CD4-positive, alpha-beta T cell (primary cell): Measurements from ENCODE around the gene OR2B3. TPM values are rescaled to one million over a fixed set of nuclear protein-coding genes. Genes with fewer than 3 reads are reported as not detected.

Source experiments
- ATAC-seq: fragments of 200-7000 bp; cut with Tn5 transposase; one replicate; pipeline ENCODE4 v1.10.0; 2022; ENCODE audit warnings: mild to moderate bottlenecking; ENCODE audit not compliant: poor library complexity
- CTCF ChIA-PET: fragments of 350-600 bp; sonication (Branson Sonifier 250); formaldehyde crosslinking; loops from one replicate; lab custom pipeline; 2021; ENCODE audit warnings: antibody characterized with exemption, inconsistent platforms; lab: Charles Lee
- POLR2A ChIA-PET: fragments of 350-600 bp; sonication (Branson Sonifier 250); formaldehyde crosslinking; loops from one replicate; lab custom pipeline; 2021; ENCODE audit warnings: antibody characterized with exemption, inconsistent platforms; lab: Charles Lee
- DNase-seq, 14 experiments: peaks; one replicate each; pipeline ENCODE4 v3.0.0-alpha.2; 2013 to 2020; ENCODE audit warnings: mixed read lengths in 2 of 14
- H3K27ac ChIP-seq, 2 donors: one replicate each; pipeline versions ENCODE4 v1.5.1 to v1.7.0; 2013; ENCODE audit warnings: low read length in 2 of 2, low read depth in 1 of 2, mild to moderate bottlenecking in 1 of 2
- H3K27me3 ChIP-seq, 2 experiments: 1 replicate in 1 of 2; 2 replicates in 1 of 2; pipeline versions ENCODE4 v1.6.1 to v1.7.0; 2013; ENCODE audit warnings: low read length in 2 of 2, control low read depth in 1 of 2, mild to moderate bottlenecking in 1 of 2, moderate library complexity in 1 of 2; ENCODE audit not compliant: insufficient read depth in 2 of 2, control insufficient read depth in 1 of 2
- H3K36me3 ChIP-seq: one replicate; pipeline ENCODE4 v1.6.1; 2013; ENCODE audit warnings: low read length, control low read depth; ENCODE audit not compliant: insufficient read depth
- H3K4me1 ChIP-seq: one replicate; pipeline ENCODE4 v1.6.1; 2013; ENCODE audit warnings: low read length, control low read depth; ENCODE audit not compliant: insufficient read depth
- H3K4me3 ChIP-seq: one replicate; pipeline ENCODE4 v1.5.1; 2013; ENCODE audit warnings: mild to moderate bottlenecking, low read length, moderate library complexity
- H3K9me3 ChIP-seq, 2 experiments: 1 replicate in 1 of 2; 2 replicates in 1 of 2; pipeline versions ENCODE4 v1.6.1 to v1.7.0; 2013; ENCODE audit warnings: low read length in 2 of 2, mild to moderate bottlenecking in 2 of 2, control low read depth in 1 of 2, moderate library complexity in 1 of 2; ENCODE audit not compliant: control insufficient read depth in 1 of 2, insufficient read depth in 1 of 2
- H3K27ac Mint-ChIP-seq: one replicate; pipeline ENCODE4 v1.8.0; 2020; ENCODE audit warnings: mixed read lengths
- H3K27me3 Mint-ChIP-seq: one replicate; pipeline ENCODE4 v1.8.0; 2021; ENCODE audit warnings: mixed read lengths
- H3K36me3 Mint-ChIP-seq: one replicate; pipeline ENCODE4 v1.8.0; 2021; ENCODE audit warnings: low read depth, mixed read lengths
- H3K4me1 Mint-ChIP-seq: one replicate; pipeline ENCODE4 v1.8.0; 2021; ENCODE audit warnings: low read depth, mixed read lengths
- H3K4me3 Mint-ChIP-seq: one replicate; pipeline ENCODE4 v1.8.0; 2020; ENCODE audit warnings: mild to moderate bottlenecking, mixed read lengths
- H3K9me3 Mint-ChIP-seq: one replicate; pipeline ENCODE4 v1.8.0; 2020; ENCODE audit warnings: mixed read lengths
- CTCF ChIP-seq: fragments of 200-600 bp; IDR thresholded peaks from one replicate; pipeline ENCODE4 v1.8.0; 2022; ENCODE audit warnings: antibody characterized with exemption, mild to moderate bottlenecking
- intact Hi-C, 2 experiments: fragments of 100-400 bp; cut with DNase I in 1 of 2; cut with micrococcal nuclease in 1 of 2; formaldehyde crosslinking; loops; one replicate each; pipeline versions ENCODE4 v1.15.1 to v1.9.0; 2023 to 2025; cut with DNase I, micrococcal nuclease
- total RNA-seq, 174 experiments: library from RNA in 2 of 174; stranded (reverse) in 2 of 174; gene quantifications; one replicate each; pipeline ENCODE4 v1.2.3 and lab custom pipeline; 2021 to 2026

Gene OR2B3
- total RNA-seq, 2 experiments from 2014 or later, result not detected

DNA sequence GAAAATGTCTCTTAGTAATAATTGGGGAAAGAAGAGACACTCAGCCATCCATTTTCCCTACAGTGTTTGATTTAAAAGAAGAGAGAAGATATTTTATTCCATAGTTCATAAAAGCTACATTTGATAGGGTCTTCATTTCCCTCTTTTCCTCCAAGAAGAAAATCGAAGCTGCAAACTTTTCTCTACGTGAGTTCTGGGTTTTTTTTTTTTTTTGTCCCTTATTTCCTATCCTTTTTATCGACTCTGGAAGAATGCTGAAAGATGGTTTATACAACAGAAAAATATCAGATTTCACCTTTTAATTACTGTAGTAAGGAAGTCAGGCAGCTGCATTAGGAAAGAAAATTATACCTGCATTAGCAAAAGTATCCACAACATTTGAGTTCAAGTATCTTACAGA lies 12.1 kb upstream of the OR2B3 start, which contains the start of gene OR2J1:
OR2J1 (plus strand) TSS at position 301 of the 400 bp plus-strand sequence. CDS start 1,453 bp downstream, outside the sequence.
- intact Hi-C loops, result no loop called here
- no peak within 1 kb of the TSS for H3K27ac ChIP-seq
- ChIA-PET CTCF (no interaction called here), POLR2A (no interaction called here)
- peaks cover 4 to 6% of the 10 kb centered on the region in 2 experiments for H3K27me3 ChIP-seq
- Mint-ChIP-seq H3K27ac (no peak within 1 kb of the TSS), H3K27me3 (peaks cover 72% of the 10 kb centered on the region), H3K36me3 (no peaks in the 10 kb centered on the region), H3K9me3 (no peaks in the 10 kb centered on the region), H3K4me1 (no peaks in the 10 kb centered on the region), H3K4me3 (no peak within 1 kb of the TSS)
- no peaks in the 10 kb centered on the region for H3K4me1 ChIP-seq
- TF ChIP-seq CTCF, result no peak
- no peak for DNase-seq
- no peaks in the 10 kb centered on the region for H3K9me3 ChIP-seq
- H3K4me3 ChIP-seq, result no peak within 1 kb of the TSS
- ATAC-seq, result no peak
- no peaks in the 10 kb centered on the region for H3K36me3 ChIP-seq

GRCh38 chr6:29097803-29098202 lies 10.7 kb upstream of the OR2B3 start:
- intact Hi-C loops, result no loop called here
- no peak for ATAC-seq

GRCh38 chr6:29092957-29093356 lies 5.8 kb upstream of the OR2B3 start:
- intact Hi-C loops, result no loop called here
- H3K27me3 ChIP-seq, result peaks cover 0 to 6% of the 10 kb centered on the region in 2 experiments
- no peaks in the 10 kb centered on the region for H3K4me1 Mint-ChIP-seq
- POLR2A ChIA-PET, result no interaction called here
- no peak for DNase-seq
- ATAC-seq, result no peak
- H3K27ac ChIP-seq, result no peak overlapping the region
- H3K9me3 Mint-ChIP-seq, result no peaks in the 10 kb centered on the region
- peaks cover 69% of the 10 kb centered on the region for H3K27me3 Mint-ChIP-seq
- H3K4me3 ChIP-seq, result no peak overlapping the region
- CTCF ChIA-PET, result no interaction called here
- H3K4me3 Mint-ChIP-seq, result no peak overlapping the region
- TF ChIP-seq CTCF, result no peak
- no peaks in the 10 kb centered on the region for H3K36me3 Mint-ChIP-seq
- no peaks in the 10 kb centered on the region for H3K9me3 ChIP-seq
- no peak overlapping the region for H3K27ac Mint-ChIP-seq
- H3K4me1 ChIP-seq, result no peaks in the 10 kb centered on the region
- no peaks in the 10 kb centered on the region for H3K36me3 ChIP-seq

More at GRCh38 chr6:29097803-29098202, 10.7 kb upstream of the OR2B3 start:
- H3K9me3 ChIP-seq, result no peaks in the 10 kb centered on the region
- TF ChIP-seq CTCF, result no peak
- no peaks in the 10 kb centered on the region for H3K4me1 Mint-ChIP-seq
- ChIA-PET CTCF (no interaction called here), POLR2A (no interaction called here)
- no peak overlapping the region for H3K27ac ChIP-seq
- H3K9me3 Mint-ChIP-seq, result no peaks in the 10 kb centered on the region
- H3K27ac Mint-ChIP-seq, result no peak overlapping the region
- no peaks in the 10 kb centered on the region for H3K36me3 ChIP-seq
- H3K4me3 ChIP-seq, result no peak overlapping the region
- H3K4me1 ChIP-seq, result no peaks in the 10 kb centered on the region
- no peaks in the 10 kb centered on the region for H3K36me3 Mint-ChIP-seq
- no peak overlapping the region for H3K4me3 Mint-ChIP-seq
- H3K27me3 Mint-ChIP-seq, result peaks cover 69% of the 10 kb centered on the region
- DNase-seq, result no peak
- H3K27me3 ChIP-seq, result peaks cover 0 to 6% of the 10 kb centered on the region in 2 experiments
